GM12872 (cell line): Measurements from ENCODE around the gene LEFTY1.

Experiments
- TF ChIP-seq, protein P1 (sequence below): IDR thresholded peaks from 3 replicates; pipeline ENCODE4 v1.5.1; 2011; ENCODE audit warnings: low read depth, mild to moderate bottlenecking, low read length, moderate library complexity; ENCODE audit not compliant: insufficient read depth

Gene LEFTY1, protein sequence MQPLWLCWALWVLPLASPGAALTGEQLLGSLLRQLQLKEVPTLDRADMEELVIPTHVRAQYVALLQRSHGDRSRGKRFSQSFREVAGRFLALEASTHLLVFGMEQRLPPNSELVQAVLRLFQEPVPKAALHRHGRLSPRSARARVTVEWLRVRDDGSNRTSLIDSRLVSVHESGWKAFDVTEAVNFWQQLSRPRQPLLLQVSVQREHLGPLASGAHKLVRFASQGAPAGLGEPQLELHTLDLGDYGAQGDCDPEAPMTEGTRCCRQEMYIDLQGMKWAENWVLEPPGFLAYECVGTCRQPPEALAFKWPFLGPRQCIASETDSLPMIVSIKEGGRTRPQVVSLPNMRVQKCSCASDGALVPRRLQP

DNA sequence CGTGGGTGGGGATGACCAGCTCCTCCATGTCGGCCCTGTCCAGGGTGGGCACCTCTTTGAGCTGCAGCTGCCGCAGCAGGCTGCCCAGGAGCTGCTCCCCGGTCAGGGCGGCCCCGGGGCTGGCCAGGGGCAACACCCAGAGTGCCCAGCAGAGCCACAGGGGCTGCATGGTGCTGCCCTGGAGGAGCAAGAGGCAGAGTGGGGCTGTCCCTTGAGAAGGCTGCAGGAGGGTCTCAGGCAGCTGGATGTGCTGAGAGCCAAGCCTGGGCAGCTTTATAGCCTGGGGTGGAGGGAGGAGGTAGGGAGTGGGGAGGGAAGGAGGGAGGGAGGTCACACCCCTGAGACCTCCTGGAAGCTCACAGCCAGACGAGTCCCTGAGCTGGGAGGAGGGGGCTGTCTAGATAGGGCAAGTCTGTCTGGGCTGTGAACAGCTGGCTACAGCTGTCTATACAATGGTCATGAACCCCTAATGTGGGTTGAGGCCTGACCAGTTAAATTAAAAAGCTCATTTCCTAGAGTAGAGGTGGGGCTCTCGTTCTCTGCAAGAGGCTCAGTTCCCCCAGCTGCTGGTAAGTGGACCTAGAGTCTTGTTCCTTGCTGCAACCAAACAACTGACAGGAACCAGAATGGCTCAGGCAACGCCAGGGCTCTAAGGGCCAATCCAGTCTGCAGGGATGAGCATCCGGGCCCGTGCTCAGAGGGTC, at the start of gene LEFTY1:
Gene LEFTY1, minus strand, starts transcription at position 249 of the 704 bp plus-strand sequence. Its CDS starts 80 bp downstream, at position 169.
- TF ChIP-seq, protein P1, sequence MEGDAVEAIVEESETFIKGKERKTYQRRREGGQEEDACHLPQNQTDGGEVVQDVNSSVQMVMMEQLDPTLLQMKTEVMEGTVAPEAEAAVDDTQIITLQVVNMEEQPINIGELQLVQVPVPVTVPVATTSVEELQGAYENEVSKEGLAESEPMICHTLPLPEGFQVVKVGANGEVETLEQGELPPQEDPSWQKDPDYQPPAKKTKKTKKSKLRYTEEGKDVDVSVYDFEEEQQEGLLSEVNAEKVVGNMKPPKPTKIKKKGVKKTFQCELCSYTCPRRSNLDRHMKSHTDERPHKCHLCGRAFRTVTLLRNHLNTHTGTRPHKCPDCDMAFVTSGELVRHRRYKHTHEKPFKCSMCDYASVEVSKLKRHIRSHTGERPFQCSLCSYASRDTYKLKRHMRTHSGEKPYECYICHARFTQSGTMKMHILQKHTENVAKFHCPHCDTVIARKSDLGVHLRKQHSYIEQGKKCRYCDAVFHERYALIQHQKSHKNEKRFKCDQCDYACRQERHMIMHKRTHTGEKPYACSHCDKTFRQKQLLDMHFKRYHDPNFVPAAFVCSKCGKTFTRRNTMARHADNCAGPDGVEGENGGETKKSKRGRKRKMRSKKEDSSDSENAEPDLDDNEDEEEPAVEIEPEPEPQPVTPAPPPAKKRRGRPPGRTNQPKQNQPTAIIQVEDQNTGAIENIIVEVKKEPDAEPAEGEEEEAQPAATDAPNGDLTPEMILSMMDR = no peak

DNA sequence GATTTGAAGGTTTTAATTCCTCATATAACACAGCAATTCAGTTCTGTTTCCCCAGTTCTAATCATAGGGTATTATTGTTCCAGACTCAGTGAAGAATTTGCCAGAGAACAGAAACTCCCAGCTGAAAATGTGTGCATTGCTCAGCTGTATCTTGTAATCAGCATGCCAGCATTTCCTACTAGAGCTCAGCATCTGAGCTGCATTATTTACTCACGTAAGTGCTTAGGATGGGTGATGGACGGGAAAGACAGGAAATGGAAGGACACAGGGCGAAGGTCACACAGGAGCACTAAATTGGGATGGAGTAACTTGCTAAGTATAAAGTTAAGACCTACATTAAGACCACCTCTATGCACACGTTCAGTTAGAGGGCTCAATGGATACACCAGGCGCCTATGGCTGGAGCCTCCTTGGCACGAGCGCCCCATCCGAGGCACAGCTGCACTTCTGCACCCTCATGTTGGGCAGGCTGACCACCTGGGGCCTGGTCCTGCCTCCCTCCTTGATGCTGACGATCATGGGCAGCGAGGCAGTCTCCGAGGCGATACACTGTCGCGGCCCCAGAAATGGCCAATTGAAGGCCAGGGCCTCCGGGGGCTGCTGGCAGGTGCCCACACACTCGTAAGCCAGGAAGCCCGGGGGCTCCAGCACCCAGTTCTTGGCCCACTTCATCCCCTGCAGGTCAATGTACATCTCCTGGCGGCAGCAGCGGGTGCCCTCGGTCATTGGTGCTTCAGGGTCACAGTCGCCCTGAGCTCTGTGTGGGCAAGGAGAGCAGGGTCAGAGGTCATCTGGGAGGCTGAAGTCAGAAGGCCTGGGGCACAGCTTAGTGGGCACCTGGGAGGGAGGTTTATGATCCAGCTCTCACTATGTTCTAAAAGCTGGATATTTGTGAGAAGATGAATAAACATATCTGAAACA, 48.4 kb upstream of the LEFTY1 start:
- TF ChIP-seq, protein P1 = no peak

DNA sequence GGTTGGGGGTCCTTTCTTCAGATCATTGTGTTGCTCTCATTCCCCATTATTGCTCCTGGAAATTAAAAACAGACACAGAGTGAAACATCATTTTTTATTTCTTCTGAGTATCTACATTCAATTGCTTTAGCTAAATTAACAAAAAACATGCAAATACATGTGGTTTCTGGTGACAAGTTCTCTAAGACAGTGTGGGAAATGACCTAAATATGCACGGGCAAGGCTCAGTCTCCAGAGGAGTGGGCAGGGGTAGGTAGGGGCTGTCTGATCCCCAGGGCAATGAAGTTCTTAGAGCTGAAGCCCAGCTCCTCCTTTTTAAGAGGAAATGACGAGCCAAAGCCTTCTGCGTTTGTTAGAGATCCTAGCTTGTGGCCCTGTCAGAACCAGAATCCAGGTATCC, 47.6 kb upstream of the LEFTY1 start:
- TF ChIP-seq, protein P1 = no peak

DNA sequence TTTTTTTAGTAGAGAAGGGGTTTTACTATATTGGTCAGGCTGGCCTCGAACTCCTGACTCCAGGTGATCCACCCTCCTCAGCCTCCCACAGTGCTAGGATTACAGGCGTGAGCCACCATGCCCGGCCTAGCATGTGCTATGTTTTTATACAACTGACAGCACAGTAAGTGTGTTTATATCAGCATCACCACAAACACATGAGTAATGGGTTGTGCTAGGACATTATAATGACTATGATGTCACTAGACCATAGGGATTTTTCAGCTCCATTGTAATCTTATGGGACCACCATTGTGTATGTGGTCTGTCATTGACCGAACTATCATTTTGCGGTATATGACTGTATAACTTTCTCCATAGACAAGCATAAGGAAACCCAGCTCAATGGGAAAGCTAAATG, 45.8 kb upstream of the LEFTY1 start:
- TF ChIP-seq, protein P1 = no peak

DNA sequence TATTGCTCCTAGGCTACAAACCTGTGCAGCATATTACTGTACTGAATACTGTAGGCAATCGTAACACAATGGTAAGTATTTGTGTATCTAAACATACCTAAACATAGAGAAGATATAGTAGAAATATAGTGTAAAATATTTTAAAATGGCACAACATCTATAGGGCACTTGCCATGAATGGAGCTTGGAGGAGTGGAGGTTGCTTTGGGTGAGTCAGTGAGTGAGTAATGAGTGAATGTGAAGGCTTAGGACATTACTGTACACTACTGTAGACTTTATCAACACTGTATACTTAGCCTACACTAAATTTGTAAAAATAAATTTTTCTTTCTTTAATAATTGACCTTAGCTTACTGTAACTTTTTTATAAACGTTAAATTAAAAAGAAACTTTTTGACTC, 44.1 kb upstream of the LEFTY1 start:
- TF ChIP-seq, protein P1 = no peak

DNA sequence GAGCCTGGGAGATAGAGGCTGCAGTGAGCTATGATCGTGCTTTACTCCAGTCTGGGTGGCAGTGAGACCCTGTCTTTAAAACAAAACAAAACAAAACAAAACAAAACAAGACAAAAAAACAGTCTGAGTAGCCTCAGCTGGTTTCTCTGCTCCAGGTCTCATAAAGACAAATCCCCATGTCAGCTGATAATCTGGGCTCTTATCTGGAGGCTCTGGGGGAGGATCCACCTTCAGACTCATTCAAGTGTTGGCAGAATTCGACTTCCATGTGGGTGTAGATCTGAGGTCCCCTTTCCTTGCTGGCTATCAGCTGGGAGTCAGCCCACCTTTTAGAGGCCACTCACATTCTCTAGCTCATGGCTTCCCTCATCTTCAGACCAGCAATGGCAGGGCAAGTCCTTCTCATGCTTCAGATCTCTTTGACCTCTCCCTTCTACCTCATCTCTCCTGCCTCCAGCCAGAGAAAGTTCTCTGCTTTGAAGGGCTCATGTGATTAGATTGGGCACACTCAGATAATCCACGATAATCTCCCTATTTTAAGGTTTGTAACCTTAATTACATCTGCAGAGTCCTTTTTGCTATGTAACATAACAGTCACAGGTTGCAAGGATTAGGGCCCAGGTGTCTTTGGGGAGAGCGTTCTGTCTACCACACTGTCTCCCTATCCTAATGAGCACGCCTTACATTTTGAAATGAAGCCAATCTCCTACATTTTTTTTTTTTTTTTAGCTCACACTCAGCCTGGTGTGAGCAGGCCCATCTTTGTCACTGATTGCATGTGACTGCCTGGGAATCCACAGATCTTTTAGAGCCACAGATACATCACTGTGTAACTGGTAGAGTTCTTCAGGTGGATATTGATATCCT, 42.6 kb upstream of the LEFTY1 start:
- TF ChIP-seq, protein P1 = no peak
